ENCODE data around the gene EFHC2. TPM values are rescaled to one million over a fixed set of nuclear protein-coding genes. Genes with fewer than 3 reads are reported as not detected.

EFHC2 gene
- total RNA-seq, 2 donors from 2014 or later: 3.0 to 6.2 TPM

DNA sequence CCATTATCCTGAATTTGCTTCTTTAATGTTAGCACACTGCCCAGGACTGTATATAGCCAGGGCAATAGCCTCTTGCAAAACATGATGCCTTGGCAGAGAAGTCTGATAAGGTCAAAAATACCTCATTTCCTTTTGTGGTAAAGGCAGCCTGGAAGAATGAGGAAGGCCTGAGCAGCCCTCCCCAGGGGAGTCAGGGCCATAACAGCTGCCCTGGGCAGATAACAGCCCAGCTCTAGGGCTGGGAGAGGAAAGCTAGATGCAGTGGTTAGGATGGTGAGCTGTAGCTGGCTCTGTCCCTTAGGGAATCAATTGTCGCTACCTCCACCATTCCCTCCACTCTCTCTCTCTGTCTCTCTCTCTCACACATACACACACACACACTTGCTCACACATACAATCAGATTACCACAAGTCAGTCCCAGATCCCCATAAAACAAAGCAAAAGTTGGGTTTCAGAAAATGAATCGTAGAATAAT lies 29.2 kb downstream of the EFHC2 start:
- TF ChIP-seq POLR2A (IDR thresholded peaks at IDR 0.05) (no peak), POLR2AphosphoS5 (IDR thresholded peaks at IDR 0.05) (no peak)
- TF ChIP-seq, protein P1, sequence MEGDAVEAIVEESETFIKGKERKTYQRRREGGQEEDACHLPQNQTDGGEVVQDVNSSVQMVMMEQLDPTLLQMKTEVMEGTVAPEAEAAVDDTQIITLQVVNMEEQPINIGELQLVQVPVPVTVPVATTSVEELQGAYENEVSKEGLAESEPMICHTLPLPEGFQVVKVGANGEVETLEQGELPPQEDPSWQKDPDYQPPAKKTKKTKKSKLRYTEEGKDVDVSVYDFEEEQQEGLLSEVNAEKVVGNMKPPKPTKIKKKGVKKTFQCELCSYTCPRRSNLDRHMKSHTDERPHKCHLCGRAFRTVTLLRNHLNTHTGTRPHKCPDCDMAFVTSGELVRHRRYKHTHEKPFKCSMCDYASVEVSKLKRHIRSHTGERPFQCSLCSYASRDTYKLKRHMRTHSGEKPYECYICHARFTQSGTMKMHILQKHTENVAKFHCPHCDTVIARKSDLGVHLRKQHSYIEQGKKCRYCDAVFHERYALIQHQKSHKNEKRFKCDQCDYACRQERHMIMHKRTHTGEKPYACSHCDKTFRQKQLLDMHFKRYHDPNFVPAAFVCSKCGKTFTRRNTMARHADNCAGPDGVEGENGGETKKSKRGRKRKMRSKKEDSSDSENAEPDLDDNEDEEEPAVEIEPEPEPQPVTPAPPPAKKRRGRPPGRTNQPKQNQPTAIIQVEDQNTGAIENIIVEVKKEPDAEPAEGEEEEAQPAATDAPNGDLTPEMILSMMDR (IDR thresholded peaks at IDR 0.05): no peak
- Histone ChIP-seq H3K27me3 (replicated peaks; ENCODE audit: insufficient read depth) (no peaks in the 10 kb centered on the region), H3K4me3 (no peak overlapping the region), H3K36me3 (no peaks in the 10 kb centered on the region), H3K27ac (no peak overlapping the region), H3K9me3 (no peaks in the 10 kb centered on the region), H3K4me1 (replicated peaks) (no peaks in the 10 kb centered on the region)
- WGBS: 87% methylated on average over 2 of the region's 2 CpGs
- DNase-seq (ENCODE audit: low spot score): no peak
- intact Hi-C loops (cut with DNase I): no loop called here

DNA sequence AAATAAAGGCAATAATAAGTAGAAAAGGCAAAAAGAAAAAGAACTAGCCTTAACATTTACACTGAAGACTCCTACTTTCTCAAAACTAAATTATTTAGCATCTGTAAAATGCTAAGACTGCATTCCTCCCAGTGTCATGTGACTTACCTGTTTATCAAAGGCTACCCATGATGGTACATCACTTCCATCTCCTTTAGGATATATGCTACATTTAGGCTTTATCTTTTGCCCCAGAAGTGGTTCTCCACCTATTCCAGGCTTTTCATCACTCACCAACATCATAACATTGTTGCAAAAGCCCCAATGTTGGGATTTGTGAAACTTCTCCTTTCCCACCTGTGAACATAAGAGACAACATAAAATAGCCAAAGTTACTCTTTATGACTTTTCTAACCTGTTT lies 31.1 kb downstream of the EFHC2 start:
- no peak overlapping the region for H3K27ac ChIP-seq
- H3K36me3 ChIP-seq: no peaks in the 10 kb centered on the region
- H3K27me3 ChIP-seq (replicated peaks; ENCODE audit: insufficient read depth): no peaks in the 10 kb centered on the region
- intact Hi-C loops (cut with DNase I): no loop called here
- no peak overlapping the region for H3K4me3 ChIP-seq
- H3K9me3 ChIP-seq: no peaks in the 10 kb centered on the region
- TF ChIP-seq, protein P1 (IDR thresholded peaks at IDR 0.05): no peak
- TF ChIP-seq POLR2A (IDR thresholded peaks at IDR 0.05) (no peak), POLR2AphosphoS5 (IDR thresholded peaks at IDR 0.05) (no peak)
- no peaks in the 10 kb centered on the region for H3K4me1 ChIP-seq (replicated peaks)
- no peak for DNase-seq (ENCODE audit: low spot score)

DNA sequence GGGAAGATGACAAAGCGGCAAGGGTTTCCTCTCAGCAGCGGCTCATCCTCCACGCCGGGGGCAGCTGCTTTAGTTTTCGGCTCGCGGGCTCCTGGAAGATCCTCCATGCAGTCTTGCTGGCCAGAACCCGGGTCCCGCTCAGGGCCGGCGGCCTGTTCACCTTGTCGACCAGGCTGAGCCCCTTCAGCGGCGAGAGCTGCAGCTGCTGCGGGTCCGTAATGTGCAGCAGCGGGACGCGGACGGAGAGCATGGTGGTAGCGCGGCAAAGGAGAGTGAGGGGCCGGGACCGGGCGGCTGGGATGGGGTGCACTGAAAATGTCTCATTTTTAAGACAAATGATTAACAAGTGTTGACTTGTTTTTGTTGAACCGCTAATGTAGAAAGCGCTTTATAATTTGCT lies 33.2 kb downstream of the EFHC2 start:
- intact Hi-C loops (cut with DNase I): no loop called here
- no peaks in the 10 kb centered on the region for H3K4me1 ChIP-seq (replicated peaks)
- 100% methylated on average over 21 of the region's 27 CpGs for WGBS
- no peaks in the 10 kb centered on the region for H3K27me3 ChIP-seq (replicated peaks; ENCODE audit: insufficient read depth)
- TF ChIP-seq POLR2A (IDR thresholded peaks at IDR 0.05): no peak
- TF ChIP-seq, protein P1 (IDR thresholded peaks at IDR 0.05): no peak
- no peak for TF ChIP-seq POLR2AphosphoS5 (IDR thresholded peaks at IDR 0.05)
- no peaks in the 10 kb centered on the region for H3K36me3 ChIP-seq
- H3K27ac ChIP-seq: no peak overlapping the region
- H3K4me3 ChIP-seq: no peak overlapping the region
- DNase-seq (ENCODE audit: low spot score): no peak
- H3K9me3 ChIP-seq: no peaks in the 10 kb centered on the region

DNA sequence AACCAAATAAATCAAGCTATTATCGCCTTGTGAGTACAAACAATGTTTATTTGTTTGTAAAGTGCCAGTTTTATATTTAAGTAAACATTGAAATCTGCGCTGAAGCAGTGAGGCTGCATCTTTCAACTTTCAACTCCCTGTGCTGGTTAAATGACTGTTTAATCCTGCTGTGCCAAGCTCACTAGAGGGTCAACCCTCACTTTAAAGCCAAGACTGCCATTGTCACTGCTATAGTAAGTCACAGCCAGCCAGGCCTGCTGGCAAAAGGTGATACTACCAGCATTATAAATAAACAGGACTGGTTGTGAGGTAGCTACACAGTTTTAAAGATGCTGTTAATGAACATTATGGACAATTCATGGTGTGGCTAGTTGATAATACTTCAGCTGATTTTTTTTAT lies 34.6 kb downstream of the EFHC2 start:
- no peak for DNase-seq (ENCODE audit: low spot score)
- H3K36me3 ChIP-seq: no peaks in the 10 kb centered on the region
- H3K4me3 ChIP-seq: no peak overlapping the region
- TF ChIP-seq, protein P1 (IDR thresholded peaks at IDR 0.05): no peak
- TF ChIP-seq POLR2A (IDR thresholded peaks at IDR 0.05) (no peak), POLR2AphosphoS5 (IDR thresholded peaks at IDR 0.05) (no peak)
- no peaks in the 10 kb centered on the region for H3K4me1 ChIP-seq (replicated peaks)
- H3K27me3 ChIP-seq (replicated peaks; ENCODE audit: insufficient read depth): no peaks in the 10 kb centered on the region
- H3K27ac ChIP-seq: no peak overlapping the region
- intact Hi-C loops (cut with DNase I): no loop called here
- WGBS: 36% methylated on average over 2 of the region's 2 CpGs
- H3K9me3 ChIP-seq: no peaks in the 10 kb centered on the region

DNA sequence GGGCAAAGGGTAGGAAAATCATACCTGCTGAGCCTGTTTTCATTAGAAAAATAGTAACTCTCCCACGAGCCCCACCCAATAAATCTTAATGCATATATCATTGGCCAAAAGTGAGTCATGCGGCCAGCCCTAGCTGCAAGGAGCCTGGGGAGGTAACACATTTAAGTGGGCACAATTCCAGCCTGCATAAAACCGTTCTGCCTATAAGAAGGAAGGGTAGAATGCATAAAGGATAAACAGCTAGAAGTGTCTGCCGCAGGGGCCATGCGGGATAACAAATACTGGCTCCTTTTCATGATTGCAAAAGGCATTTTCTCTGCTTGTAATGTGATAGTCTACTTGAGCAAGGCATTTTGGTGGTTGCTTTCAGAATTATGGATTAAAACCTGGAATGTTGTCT lies 37.1 kb downstream of the EFHC2 start:
- H3K4me3 ChIP-seq: no peak overlapping the region
- H3K36me3 ChIP-seq: no peaks in the 10 kb centered on the region
- H3K9me3 ChIP-seq: no peaks in the 10 kb centered on the region
- WGBS: 40% methylated on average over 5 of the region's 5 CpGs
- intact Hi-C loops (cut with DNase I): no loop called here
- no peaks in the 10 kb centered on the region for H3K27me3 ChIP-seq (replicated peaks; ENCODE audit: insufficient read depth)
- TF ChIP-seq, protein P1 (IDR thresholded peaks at IDR 0.05): no peak
- TF ChIP-seq POLR2A (IDR thresholded peaks at IDR 0.05): no peak
- TF ChIP-seq POLR2AphosphoS5 (IDR thresholded peaks at IDR 0.05): no peak
- H3K4me1 ChIP-seq (replicated peaks): no peaks in the 10 kb centered on the region
- H3K27ac ChIP-seq: no peak overlapping the region
- no peak for DNase-seq (ENCODE audit: low spot score)

Data from prostate gland (tissue), 2 donors.